ENCODE data around the gene TRPC1.
A peak's percentile ranks its signal among the peaks of the same experiment; 100 is the strongest.
"Not testable (repeated sequence)": the region's sequence is repeated elsewhere in the genome, so short reads cannot be mapped to it uniquely, and the experiment has no call there.

TRPC1 gene

DNA sequence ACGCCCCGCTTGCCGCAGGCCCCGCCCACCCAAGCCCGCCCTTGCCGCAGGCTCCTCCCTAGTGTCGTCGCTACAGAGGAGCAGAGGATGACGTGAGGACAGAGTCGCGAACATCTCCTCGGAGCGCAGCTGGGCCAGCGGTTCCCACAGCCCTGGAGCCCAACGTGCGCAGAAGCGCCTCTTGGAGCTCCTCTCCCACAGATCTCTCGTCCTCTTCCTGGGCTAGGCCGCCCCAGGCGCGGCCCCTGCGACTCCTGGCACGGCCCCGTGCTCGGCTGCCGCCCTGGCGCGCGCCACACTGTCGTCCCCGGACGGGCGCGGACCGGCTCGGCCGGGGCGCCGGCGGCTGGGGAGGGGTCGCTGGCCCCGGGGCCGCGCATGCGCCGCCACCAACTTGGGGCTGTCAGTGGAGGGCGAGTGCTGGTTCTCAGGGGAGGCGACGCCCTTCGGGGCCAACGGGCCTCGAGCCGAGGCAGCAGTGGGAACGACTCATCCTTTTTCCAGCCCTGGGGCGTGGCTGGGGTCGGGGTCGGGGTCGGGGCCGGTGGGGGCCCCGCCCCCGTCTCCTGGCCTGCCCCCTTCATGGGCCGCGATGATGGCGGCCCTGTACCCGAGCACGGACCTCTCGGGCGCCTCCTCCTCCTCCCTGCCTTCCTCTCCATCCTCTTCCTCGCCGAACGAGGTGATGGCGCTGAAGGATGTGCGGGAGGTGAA, at the start of gene TRPC1:
TRPC1 (plus strand) TSS at position 67 of the 714 bp plus-strand sequence; CDS start at position 593, 526 bp downstream.
- H3K36me3 ChIP-seq (ENCODE audit: control insufficient read depth, insufficient read depth, low read length) = no peaks in the 10 kb centered on the region
- H3K9ac ChIP-seq (ENCODE audit: low read length) = peak within 1 kb of the TSS; percentile 84
- H3K9me3 ChIP-seq (ENCODE audit: control insufficient read depth, insufficient read depth, low read depth, low read length) = no peaks in the 10 kb centered on the region
- no peaks in the 10 kb centered on the region for H3K4me1 ChIP-seq (ENCODE audit: control insufficient read depth, insufficient read depth, low read length)
- peak within 1 kb of the TSS; percentile 60 for H3K27ac ChIP-seq (ENCODE audit: low read depth, low read length)
- H3K27me3 ChIP-seq (ENCODE audit: control insufficient read depth, insufficient read depth, low read length) = no peaks in the 10 kb centered on the region
- H3K4me3 ChIP-seq (ENCODE audit: low read depth, low read length) = peak within 1 kb of the TSS; percentile 81

DNA sequence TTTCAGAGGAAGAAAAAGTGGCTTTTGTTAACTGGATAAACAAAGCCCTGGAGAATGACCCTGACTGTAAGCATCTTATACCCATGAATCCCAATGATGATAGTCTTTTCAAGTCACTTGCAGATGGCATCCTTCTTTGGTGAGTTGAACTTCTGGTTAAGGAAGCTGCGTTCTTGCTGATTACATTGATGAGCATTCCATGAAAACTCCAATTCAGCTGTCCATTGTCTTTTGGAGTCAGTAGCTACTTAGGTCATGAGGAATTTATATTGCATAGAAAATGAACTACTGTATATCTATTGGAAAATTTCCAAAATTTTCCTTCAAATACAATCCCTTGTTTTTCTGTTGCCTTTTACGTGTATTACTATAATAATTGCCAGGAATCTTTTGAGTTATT, 47.7 kb upstream of the TRPC1 start:
- no peaks in the 10 kb centered on the region for H3K9me3 ChIP-seq (ENCODE audit: control insufficient read depth, insufficient read depth, low read depth, low read length)
- H3K4me1 ChIP-seq (ENCODE audit: control insufficient read depth, insufficient read depth, low read length) = no peaks in the 10 kb centered on the region
- 0 out of 2 replicates have a peak, but pooled peaks cover 3% of the 10 kb centered on the region for H3K36me3 ChIP-seq (ENCODE audit: control insufficient read depth, insufficient read depth, low read length)
- H3K4me3 ChIP-seq (ENCODE audit: low read depth, low read length) = no peak overlapping the region
- no peaks in the 10 kb centered on the region for H3K27me3 ChIP-seq (ENCODE audit: control insufficient read depth, insufficient read depth, low read length)
- H3K27ac ChIP-seq (ENCODE audit: low read depth, low read length) = no peak overlapping the region
- no peak overlapping the region for H3K9ac ChIP-seq (ENCODE audit: low read length)

DNA sequence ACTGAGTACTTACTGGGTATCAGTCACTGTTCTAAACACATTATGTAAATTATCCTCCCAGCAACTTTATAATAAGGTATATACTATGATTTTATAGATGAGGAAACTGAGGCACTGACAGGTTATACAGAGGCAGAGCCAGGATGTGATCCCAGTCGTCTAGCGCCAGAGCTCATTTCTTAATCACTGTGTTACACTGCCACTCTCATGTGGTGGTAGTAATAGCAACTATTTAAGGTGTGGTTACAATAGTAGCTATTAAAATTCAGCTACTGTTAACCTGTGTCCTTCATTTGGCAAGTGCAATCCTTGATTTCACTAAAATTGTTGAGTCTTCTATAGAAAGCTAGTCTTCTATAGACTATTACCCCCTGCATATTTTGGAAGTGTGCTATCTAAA, 43.1 kb upstream of the TRPC1 start:
- H3K36me3 ChIP-seq (ENCODE audit: control insufficient read depth, insufficient read depth, low read length) = no peaks in the 10 kb centered on the region
- no peaks in the 10 kb centered on the region for H3K9me3 ChIP-seq (ENCODE audit: control insufficient read depth, insufficient read depth, low read depth, low read length)
- H3K4me3 ChIP-seq (ENCODE audit: low read depth, low read length) = no peak overlapping the region
- no peak overlapping the region for H3K9ac ChIP-seq (ENCODE audit: low read length)
- H3K4me1 ChIP-seq (ENCODE audit: control insufficient read depth, insufficient read depth, low read length) = no peaks in the 10 kb centered on the region
- H3K27me3 ChIP-seq (ENCODE audit: control insufficient read depth, insufficient read depth, low read length) = no peaks in the 10 kb centered on the region
- no peak overlapping the region for H3K27ac ChIP-seq (ENCODE audit: low read depth, low read length)

DNA sequence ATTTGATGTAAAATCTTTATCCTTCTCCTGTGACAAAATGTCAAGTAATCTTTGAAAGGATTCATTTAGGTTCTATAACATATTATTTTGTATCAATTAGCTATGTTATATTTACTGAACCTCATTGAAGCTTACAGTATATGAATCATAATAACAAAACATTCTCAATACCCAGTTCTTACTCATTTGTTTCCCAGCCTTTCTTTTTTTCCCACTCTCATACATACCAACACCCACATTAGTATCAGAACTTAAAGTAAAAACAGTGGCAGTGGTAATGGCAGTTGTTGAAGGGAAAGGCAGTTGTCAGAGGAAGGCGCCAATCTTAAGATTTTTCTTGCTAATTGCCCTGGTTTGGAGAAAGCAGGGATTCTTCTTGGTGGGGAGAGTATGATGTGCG, 33.2 kb upstream of the TRPC1 start:
- H3K4me3 ChIP-seq (ENCODE audit: low read depth, low read length) = no peak overlapping the region
- no peak overlapping the region for H3K9ac ChIP-seq (ENCODE audit: low read length)
- H3K4me1 ChIP-seq (ENCODE audit: control insufficient read depth, insufficient read depth, low read length) = no peaks in the 10 kb centered on the region
- H3K9me3 ChIP-seq (ENCODE audit: control insufficient read depth, insufficient read depth, low read depth, low read length) = no peaks in the 10 kb centered on the region
- no peaks in the 10 kb centered on the region for H3K27me3 ChIP-seq (ENCODE audit: control insufficient read depth, insufficient read depth, low read length)
- no peaks in the 10 kb centered on the region for H3K36me3 ChIP-seq (ENCODE audit: control insufficient read depth, insufficient read depth, low read length)
- H3K27ac ChIP-seq (ENCODE audit: low read depth, low read length) = no peak overlapping the region

DNA sequence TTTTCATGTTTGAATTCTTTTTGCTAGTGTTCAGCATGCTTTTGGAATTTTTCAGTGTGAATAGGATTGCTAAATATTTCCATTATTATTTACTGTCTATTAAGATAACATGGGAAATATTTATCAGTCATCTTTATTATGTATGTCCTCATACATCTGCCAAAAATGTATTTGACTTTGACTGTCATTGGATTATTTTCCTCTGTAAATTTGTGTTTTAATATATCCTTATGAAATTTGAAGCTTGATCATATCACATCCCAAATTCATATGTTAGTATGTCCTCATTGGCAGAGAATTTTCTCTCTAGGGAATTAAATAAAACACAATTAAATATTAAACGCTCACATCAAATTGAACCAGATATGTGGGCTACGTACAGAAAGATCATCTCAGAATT, 32.3 kb upstream of the TRPC1 start:
- no peak overlapping the region for H3K9ac ChIP-seq (ENCODE audit: low read length)
- no peaks in the 10 kb centered on the region for H3K36me3 ChIP-seq (ENCODE audit: control insufficient read depth, insufficient read depth, low read length)
- no peaks in the 10 kb centered on the region for H3K9me3 ChIP-seq (ENCODE audit: control insufficient read depth, insufficient read depth, low read depth, low read length)
- H3K27ac ChIP-seq (ENCODE audit: low read depth, low read length) = no peak overlapping the region
- no peaks in the 10 kb centered on the region for H3K27me3 ChIP-seq (ENCODE audit: control insufficient read depth, insufficient read depth, low read length)
- H3K4me1 ChIP-seq (ENCODE audit: control insufficient read depth, insufficient read depth, low read length) = no peaks in the 10 kb centered on the region
- no peak overlapping the region for H3K4me3 ChIP-seq (ENCODE audit: low read depth, low read length)

DNA sequence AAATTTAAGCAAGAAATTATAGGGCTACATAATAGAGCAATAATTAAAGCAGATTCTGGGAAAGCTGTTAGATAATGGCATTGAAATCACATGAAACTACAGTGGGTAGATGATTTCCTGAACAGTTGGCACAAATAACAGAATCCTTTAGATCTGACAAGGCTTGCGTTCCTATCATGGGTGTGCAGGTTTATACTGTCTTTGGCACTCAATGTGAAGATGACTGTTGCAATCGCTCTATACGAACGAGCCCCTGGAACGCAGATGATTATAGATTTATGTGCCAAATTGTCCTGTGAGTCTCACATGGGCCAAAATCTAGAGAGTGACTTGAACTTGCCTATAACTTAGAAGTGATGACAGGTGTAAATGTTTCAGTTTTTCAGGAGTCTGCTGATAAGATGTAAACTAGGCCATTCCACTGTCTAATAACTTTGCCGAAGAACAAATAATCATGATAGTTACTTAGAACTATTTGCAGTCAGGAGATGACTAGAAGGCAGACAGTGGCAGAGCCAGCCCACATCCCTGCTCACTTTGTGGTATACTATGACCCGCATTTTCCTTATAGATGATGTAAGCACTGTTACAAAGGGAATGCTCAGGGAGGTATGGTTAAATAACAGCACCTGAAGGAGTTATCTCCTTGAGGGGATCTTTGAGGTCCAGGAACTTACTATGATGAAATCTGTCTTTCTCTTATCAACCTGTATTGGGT, 30.5 kb upstream of the TRPC1 start:
- Histone ChIP-seq H3K9ac (ENCODE audit: low read length) (no peak overlapping the region), H3K4me1 (ENCODE audit: control insufficient read depth, insufficient read depth, low read length) (no peaks in the 10 kb centered on the region), H3K27ac (ENCODE audit: low read depth, low read length) (no peak overlapping the region), H3K27me3 (ENCODE audit: control insufficient read depth, insufficient read depth, low read length) (no peaks in the 10 kb centered on the region), H3K9me3 (ENCODE audit: control insufficient read depth, insufficient read depth, low read depth, low read length) (no peaks in the 10 kb centered on the region), H3K36me3 (ENCODE audit: control insufficient read depth, insufficient read depth, low read length) (no peaks in the 10 kb centered on the region), H3K4me3 (ENCODE audit: low read depth, low read length) (no peak overlapping the region)

DNA sequence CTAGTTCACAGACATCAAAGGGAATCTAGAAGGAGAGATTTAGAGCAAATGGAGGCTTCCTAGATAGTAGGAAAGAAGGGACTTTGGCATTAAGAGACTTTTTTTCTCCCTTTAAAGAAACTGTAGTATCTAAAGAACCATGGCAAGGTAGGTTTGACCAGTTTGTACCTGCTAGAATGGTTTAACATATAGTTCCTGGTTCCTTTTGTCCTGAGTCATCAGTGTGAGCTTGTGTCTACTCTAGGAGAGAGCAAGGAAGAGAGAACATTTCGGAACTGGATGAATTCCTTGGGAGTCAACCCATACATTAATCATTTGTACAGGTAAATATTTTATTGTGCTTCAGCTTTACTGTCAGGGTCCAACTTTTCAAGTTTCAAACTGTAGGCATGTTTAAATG, 29.6 kb upstream of the TRPC1 start:
- Histone ChIP-seq H3K4me1 (ENCODE audit: control insufficient read depth, insufficient read depth, low read length) (no peaks in the 10 kb centered on the region), H3K9me3 (ENCODE audit: control insufficient read depth, insufficient read depth, low read depth, low read length) (no peaks in the 10 kb centered on the region), H3K27me3 (ENCODE audit: control insufficient read depth, insufficient read depth, low read length) (no peaks in the 10 kb centered on the region), H3K27ac (ENCODE audit: low read depth, low read length) (no peak overlapping the region), H3K36me3 (ENCODE audit: control insufficient read depth, insufficient read depth, low read length) (no peaks in the 10 kb centered on the region), H3K9ac (ENCODE audit: low read length) (no peak overlapping the region), H3K4me3 (ENCODE audit: low read depth, low read length) (no peak overlapping the region)

DNA sequence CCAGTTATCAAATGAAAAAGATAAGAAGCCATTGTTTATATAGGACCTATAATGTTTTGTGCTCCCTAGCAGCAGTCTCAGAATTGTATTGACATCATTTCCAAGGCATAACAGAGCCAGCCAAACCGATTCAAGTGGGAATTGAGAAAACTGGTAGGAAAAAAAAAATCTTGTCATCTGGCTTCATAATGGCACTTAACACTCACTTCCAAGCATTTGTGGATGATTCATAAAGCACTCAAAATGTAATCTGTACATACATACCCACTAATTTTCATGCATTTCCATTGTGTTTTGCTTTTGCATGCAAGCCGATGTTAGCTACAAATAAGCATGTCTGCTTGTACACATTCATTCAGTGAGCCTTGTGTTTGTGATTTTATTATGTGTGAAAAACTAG, 18.6 kb upstream of the TRPC1 start:
- Histone ChIP-seq H3K36me3 (ENCODE audit: control insufficient read depth, insufficient read depth, low read length) (no peaks in the 10 kb centered on the region), H3K4me3 (ENCODE audit: low read depth, low read length) (no peak overlapping the region), H3K9ac (ENCODE audit: low read length) (no peak overlapping the region), H3K27ac (ENCODE audit: low read depth, low read length) (no peak overlapping the region), H3K27me3 (ENCODE audit: control insufficient read depth, insufficient read depth, low read length) (no peaks in the 10 kb centered on the region), H3K4me1 (ENCODE audit: control insufficient read depth, insufficient read depth, low read length) (no peaks in the 10 kb centered on the region), H3K9me3 (ENCODE audit: control insufficient read depth, insufficient read depth, low read depth, low read length) (no peaks in the 10 kb centered on the region)

DNA sequence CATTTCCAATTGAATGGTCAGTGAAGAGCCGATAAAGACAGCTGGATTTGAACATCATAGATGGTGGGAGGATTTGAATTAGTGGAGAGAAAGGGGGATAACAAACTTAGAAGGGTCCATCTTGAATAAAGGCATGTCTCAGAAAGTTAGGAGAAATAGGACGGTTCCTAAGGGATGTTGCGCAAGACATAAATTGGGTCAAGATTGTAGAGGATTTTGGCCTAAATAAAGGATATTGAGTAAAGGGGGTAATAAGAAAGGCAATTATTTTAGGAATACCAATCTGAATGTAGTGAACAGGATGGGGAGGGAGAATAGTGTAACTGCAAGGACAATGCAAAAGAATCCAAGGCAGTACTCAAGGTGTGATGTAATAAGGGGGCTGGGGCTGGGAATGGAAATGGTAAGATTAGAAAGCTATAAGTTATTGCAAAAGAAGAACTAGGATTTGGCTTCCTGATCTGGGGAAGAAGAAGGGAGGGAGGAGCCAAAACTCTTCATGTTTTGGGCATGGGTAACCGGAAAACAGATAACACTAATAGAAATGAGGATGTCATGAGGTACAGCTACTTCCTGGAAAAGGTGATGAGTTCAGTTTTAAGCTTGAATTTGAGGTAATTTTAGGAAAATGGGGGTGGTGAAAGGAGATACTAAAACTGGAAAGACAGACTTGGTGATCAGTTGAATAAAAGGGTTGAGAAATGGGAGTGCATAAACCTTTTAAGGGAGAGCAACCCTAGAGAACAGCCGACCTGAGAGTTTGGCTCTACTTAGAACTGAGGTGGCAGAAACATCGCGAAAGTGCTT, 17.3 kb upstream of the TRPC1 start:
- Histone ChIP-seq H3K4me1 (ENCODE audit: control insufficient read depth, insufficient read depth, low read length) (no peaks in the 10 kb centered on the region), H3K9me3 (ENCODE audit: control insufficient read depth, insufficient read depth, low read depth, low read length) (no peaks in the 10 kb centered on the region), H3K4me3 (ENCODE audit: low read depth, low read length) (no peak overlapping the region), H3K27ac (ENCODE audit: low read depth, low read length) (no peak overlapping the region), H3K9ac (ENCODE audit: low read length) (no peak overlapping the region), H3K27me3 (ENCODE audit: control insufficient read depth, insufficient read depth, low read length) (no peaks in the 10 kb centered on the region), H3K36me3 (ENCODE audit: control insufficient read depth, insufficient read depth, low read length) (no peaks in the 10 kb centered on the region)

DNA sequence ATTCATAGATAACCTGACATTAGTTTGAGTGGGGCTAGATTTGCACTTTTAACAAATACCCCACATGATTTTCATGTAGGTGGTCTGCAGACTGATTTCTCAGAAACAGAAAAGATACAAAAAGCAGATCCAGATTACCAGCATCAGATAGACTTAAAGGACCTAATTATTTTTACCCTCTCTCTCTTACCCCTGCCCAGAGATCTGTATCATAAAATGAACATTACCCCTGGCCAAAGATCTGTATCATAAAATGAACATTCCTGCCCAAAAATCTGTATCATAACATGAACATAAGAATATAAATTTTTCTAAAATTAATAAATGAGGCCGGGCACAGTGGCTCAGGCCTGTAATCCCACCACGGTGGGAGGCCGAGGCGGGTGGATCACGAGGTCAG, 14.6 kb upstream of the TRPC1 start:
- H3K9ac ChIP-seq (ENCODE audit: low read length) = no peak overlapping the region
- no peaks in the 10 kb centered on the region for H3K9me3 ChIP-seq (ENCODE audit: control insufficient read depth, insufficient read depth, low read depth, low read length)
- no peaks in the 10 kb centered on the region for H3K4me1 ChIP-seq (ENCODE audit: control insufficient read depth, insufficient read depth, low read length)
- no peaks in the 10 kb centered on the region for H3K36me3 ChIP-seq (ENCODE audit: control insufficient read depth, insufficient read depth, low read length)
- no peak overlapping the region for H3K4me3 ChIP-seq (ENCODE audit: low read depth, low read length)
- H3K27me3 ChIP-seq (ENCODE audit: control insufficient read depth, insufficient read depth, low read length) = no peaks in the 10 kb centered on the region
- no peak overlapping the region for H3K27ac ChIP-seq (ENCODE audit: low read depth, low read length)

DNA sequence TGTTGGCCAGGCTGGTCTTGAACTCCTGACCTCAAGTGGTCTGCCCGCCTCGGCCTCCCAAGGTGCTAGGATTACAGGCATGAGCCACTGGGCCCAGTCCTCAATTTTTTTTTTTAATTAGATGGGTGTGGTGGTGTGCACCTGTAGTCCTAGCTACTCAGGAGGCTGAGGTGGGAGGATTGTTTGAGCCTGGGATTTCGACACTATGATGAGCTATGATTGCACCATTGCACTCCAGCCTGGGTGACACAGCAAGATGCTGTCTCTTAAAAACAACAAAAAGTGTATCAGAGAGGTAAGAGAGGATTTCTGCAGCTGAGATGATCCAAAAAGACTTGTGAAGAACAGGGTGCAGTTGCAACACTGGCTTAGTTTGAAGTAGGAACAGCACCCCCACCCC, 9.0 kb upstream of the TRPC1 start:
- not testable (repeated sequence) for H3K27ac ChIP-seq (ENCODE audit: low read depth, low read length); H3K9ac ChIP-seq (ENCODE audit: low read length); H3K27me3 ChIP-seq (ENCODE audit: control insufficient read depth, insufficient read depth, low read length); H3K4me1 ChIP-seq (ENCODE audit: control insufficient read depth, insufficient read depth, low read length); H3K36me3 ChIP-seq (ENCODE audit: control insufficient read depth, insufficient read depth, low read length); H3K4me3 ChIP-seq (ENCODE audit: low read depth, low read length); H3K9me3 ChIP-seq (ENCODE audit: control insufficient read depth, insufficient read depth, low read depth, low read length)

All from HUES6 (cell line).